IMR-90 (cell line): ENCODE results near the gene GNB1L. TPM values are rescaled to one million over a fixed set of nuclear protein-coding genes. Genes with fewer than 3 reads are reported as not detected.

Experiments used
- ATAC-seq: fragments of 200-7000 bp; cut with Tn5 transposase; 2 replicates; pipeline ENCODE4 v1.9.1; 2020; ENCODE audit warnings: low read depth, mild to moderate bottlenecking, moderate library complexity
- BruUV-seq: library from RNA; stranded (reverse); fragments of 400-500 nt; replicated peaks from 2 replicates; lab custom pipeline; 2021; lab: Mats Ljungman, UMichigan
- CTCF ChIA-PET: fragments of 300-600 bp; formaldehyde crosslinking; extraction: SDS; loops from one replicate; lab custom pipeline; 2021; ENCODE audit warnings: antibody characterized with exemption; lab: Yijun Ruan, JAX
- POLR2A ChIA-PET: fragments of 300-600 bp; sonication (Branson Sonifier 250); formaldehyde crosslinking; loops from one replicate; lab custom pipeline; 2022; ENCODE audit warnings: antibody characterized with exemption; ENCODE audit not compliant: unreplicated experiment; lab: Charles Lee
- DNase-seq: peaks from one replicate; pipeline ENCODE4 v3.0.0; 2013
- H2AFZ ChIP-seq: replicated peaks from 2 replicates; pipeline ENCODE3; 2013; ENCODE audit warnings: low read length, mild to moderate bottlenecking; ENCODE audit not compliant: poor library complexity
- H2AK5ac ChIP-seq: 2 replicates; pipeline ENCODE4 v1.6.1; 2013; ENCODE audit warnings: low read depth, low read length, inconsistent platforms
- H2AK9ac ChIP-seq: replicated peaks from 2 replicates; pipeline ENCODE3; 2013; ENCODE audit warnings: mild to moderate bottlenecking, low read depth, low read length, moderate library complexity; ENCODE audit not compliant: poor library complexity
- H2BK120ac ChIP-seq: 2 replicates; pipeline ENCODE4 v1.6.1; 2013; ENCODE audit warnings: low read depth, low read length, inconsistent platforms
- H2BK15ac ChIP-seq: 3 replicates; pipeline ENCODE4 v1.6.1; 2013; ENCODE audit warnings: low read depth, low read length, inconsistent platforms
- H2BK20ac ChIP-seq: 2 replicates; pipeline ENCODE4 v1.6.1; 2013; ENCODE audit warnings: low read depth, mild to moderate bottlenecking, inconsistent platforms, low read length, moderate library complexity
- H2BK5ac ChIP-seq: 2 replicates; pipeline ENCODE4 v1.6.1; 2013; ENCODE audit warnings: mild to moderate bottlenecking, low read depth, low read length, inconsistent platforms; ENCODE audit not compliant: poor library complexity, severe bottlenecking
- H3K14ac ChIP-seq: replicated peaks from 2 replicates; pipeline ENCODE4 v1.6.1; 2013; ENCODE audit warnings: low read depth, low read length, inconsistent platforms
- H3K18ac ChIP-seq: 2 replicates; pipeline ENCODE4 v1.6.1; 2013; ENCODE audit warnings: low read depth, low read length, control low read depth
- H3K23ac ChIP-seq: 2 replicates; pipeline ENCODE4 v1.6.1; 2013; ENCODE audit warnings: low read depth, low read length, inconsistent platforms
- H3K27ac ChIP-seq: 2 replicates; pipeline ENCODE4 v1.5.1; 2013; ENCODE audit warnings: mild to moderate bottlenecking, control low read depth, low read length; ENCODE audit not compliant: insufficient read depth
- H3K27me3 ChIP-seq: 2 replicates; pipeline ENCODE4 v1.6.1; 2013; ENCODE audit warnings: low read length; ENCODE audit not compliant: control insufficient read depth, insufficient read depth
- H3K36me3 ChIP-seq: 2 replicates; pipeline ENCODE4 v1.6.1; 2013; ENCODE audit warnings: low read length, mixed read lengths; ENCODE audit not compliant: control insufficient read depth, insufficient read depth
- H3K4ac ChIP-seq: 2 replicates; pipeline ENCODE4 v1.6.1; 2013; ENCODE audit warnings: low read depth, low read length, inconsistent platforms
- H3K4me1 ChIP-seq: 2 replicates; pipeline ENCODE4 v1.6.1; 2013; ENCODE audit warnings: low read length, mixed read lengths; ENCODE audit not compliant: control insufficient read depth, insufficient read depth
- H3K4me2 ChIP-seq: 2 replicates; pipeline ENCODE4 v1.6.1; 2013; ENCODE audit warnings: low read depth, mild to moderate bottlenecking, control low read depth, low read length, moderate library complexity
- H3K4me3 ChIP-seq: 2 replicates; pipeline ENCODE4 v1.5.1; 2013; ENCODE audit warnings: low read depth, mild to moderate bottlenecking, control low read depth, low read length, moderate library complexity; ENCODE audit not compliant: insufficient read depth
- H3K56ac ChIP-seq: 2 replicates; pipeline ENCODE4 v1.6.1; 2013; ENCODE audit warnings: low read length, inconsistent platforms; ENCODE audit not compliant: insufficient read depth; ENCODE audit errors: extremely low read depth
- H3K79me1 ChIP-seq, 2 experiments: 2 replicates each; pipeline ENCODE4 v1.6.1; 2013; ENCODE audit warnings: low read length in 2 of 2, inconsistent platforms in 1 of 2, low read depth in 1 of 2
- H3K9ac ChIP-seq: 2 replicates; pipeline ENCODE4 v1.6.1; 2013; ENCODE audit warnings: low read depth, low read length, control low read depth
- H3K9me1 ChIP-seq: 2 replicates; pipeline ENCODE4 v1.6.1; 2013; ENCODE audit warnings: low read length, inconsistent platforms; ENCODE audit not compliant: insufficient read depth
- H3K9me3 ChIP-seq: 2 replicates; pipeline ENCODE4 v1.6.1; 2013; ENCODE audit warnings: low read length; ENCODE audit not compliant: control insufficient read depth, insufficient read depth
- H4K20me1 ChIP-seq: 2 replicates; pipeline ENCODE4 v1.6.1; 2013; ENCODE audit warnings: low read length, inconsistent platforms; ENCODE audit not compliant: insufficient read depth
- H4K5ac ChIP-seq: 2 replicates; pipeline ENCODE4 v1.6.1; 2013; ENCODE audit warnings: mild to moderate bottlenecking, low read depth, low read length, control low read depth
- H4K8ac ChIP-seq, 2 experiments: 2 replicates each; pipeline ENCODE4 v1.6.1; 2013; ENCODE audit warnings: low read depth in 2 of 2, low read length in 2 of 2, control low read depth in 1 of 2, inconsistent platforms in 1 of 2
- H4K91ac ChIP-seq: 2 replicates; pipeline ENCODE4 v1.6.1; 2013; ENCODE audit warnings: low read depth, low read length, inconsistent platforms; ENCODE audit not compliant: insufficient read depth
- BHLHE40 ChIP-seq: fragments of 150-350 bp; IDR thresholded peaks from 2 replicates; pipeline ENCODE4 v1.6.1; 2016; ENCODE audit warnings: mild to moderate bottlenecking, low read depth, low read length
- ELK1 ChIP-seq: fragments of 150-350 bp; IDR thresholded peaks from 2 replicates; pipeline ENCODE4 v1.6.1; 2016; ENCODE audit warnings: low read depth, mild to moderate bottlenecking, low read length, moderate library complexity, borderline replicate concordance
- FOS ChIP-seq: fragments of 150-350 bp; IDR thresholded peaks from 2 replicates; pipeline ENCODE4 v1.6.1; 2016; ENCODE audit warnings: low read depth, low read length
- MAFK ChIP-seq: IDR thresholded peaks from 2 replicates; pipeline ENCODE4 v1.6.1; 2012; ENCODE audit warnings: low read depth, low read length, improper control_type of control experiment
- MAZ ChIP-seq: IDR thresholded peaks from 2 replicates; pipeline ENCODE4 v1.6.1; 2012; ENCODE audit warnings: low read depth, mild to moderate bottlenecking, low read length, improper control_type of control experiment, moderate library complexity, borderline replicate concordance
- MXI1 ChIP-seq: IDR thresholded peaks from 2 replicates; pipeline ENCODE4 v1.6.1; 2012; ENCODE audit warnings: low read depth, mild to moderate bottlenecking, low read length, moderate library complexity, borderline replicate concordance
- NFE2L2 ChIP-seq: fragments of 150-350 bp; IDR thresholded peaks from 2 replicates; pipeline ENCODE4 v1.6.1; 2016; ENCODE audit warnings: low read depth, mild to moderate bottlenecking, low read length
- POLR2A ChIP-seq: IDR thresholded peaks from 2 replicates; pipeline ENCODE4 v1.6.1; 2012; ENCODE audit warnings: mild to moderate bottlenecking, low read depth, low read length
- RAD21 ChIP-seq: IDR thresholded peaks from 2 replicates; pipeline ENCODE4 v1.6.1; 2012; ENCODE audit warnings: low read length, improper control_type of control experiment
- RCOR1 ChIP-seq: IDR thresholded peaks from 2 replicates; pipeline ENCODE4 v1.6.1; 2012; ENCODE audit warnings: mild to moderate bottlenecking, low read length, improper control_type of control experiment; ENCODE audit not compliant: insufficient replicate concordance
- SMC3 ChIP-seq: fragments of 150-350 bp; IDR thresholded peaks from 2 replicates; pipeline ENCODE4 v1.6.1; 2016; ENCODE audit warnings: low read depth, mild to moderate bottlenecking, antibody characterized with exemption, low read length, moderate library complexity
- USF2 ChIP-seq: fragments of 150-350 bp; IDR thresholded peaks from 2 replicates; pipeline ENCODE4 v1.6.1; 2017; ENCODE audit warnings: mild to moderate bottlenecking, antibody characterized with exemption, low read length, low read depth
- WGBS, 2 experiments: methylation state at CpG; one replicate each; pipeline versions ENCODE4 v1.1.5 to v1.1.7; 2013; ENCODE audit warnings: missing lambda C conversion rate in 2 of 2; ENCODE audit not compliant: insufficient read length in 1 of 2; ENCODE audit errors: extremely low coverage in 2 of 2; 5-methylcytosine and 5-hydroxymethylcytosine counted together
- dilution Hi-C: fragments of 300-500 bp; cut with HindIII; formaldehyde crosslinking; loops from one replicate; pipeline ENCODE4 v1.14.3; 2018; ENCODE audit warnings: low sequenced_read_pairs; ENCODE audit not compliant: unreplicated experiment
- in situ Hi-C: fragments of 300-500 bp; cut with MboI; formaldehyde crosslinking; loops from 3 replicates; pipeline ENCODE4 v1.14.3; 2019; ENCODE audit warnings: low sequenced_read_pairs, inconsistent platforms, mixed read lengths
- intact Hi-C: fragments of 100-400 bp; cut with micrococcal nuclease; formaldehyde crosslinking; loops from 2 replicates; pipeline ENCODE4 v1.10.0; 2022
- polyA plus RNA-seq, 3 experiments: library from polyadenylated mRNA; depleted of rRNA; stranded (reverse); fragments of >200 nt; gene quantifications; 2 replicates each; pipeline ENCODE4 v1.2.3, GENCODE V29; 2012; ENCODE audit warnings: low replicate concordance in 1 of 3
- total RNA-seq: library from RNA; depleted of rRNA; stranded (reverse); fragments of >200 nt; gene quantifications from 2 replicates; pipeline ENCODE4 v1.2.3, GENCODE V29; 2012

Gene GNB1L
- total and polyA plus RNA-seq, 2 of the 4 experiments (the other 2 are of a cell fraction), result 2.5 to 4.4 TPM

- TF ChIP-seq MXI1 (no peak), MAFK (no peak)
Measured at GRCh38 chr22:19784384-19785175, 70.1 kb downstream of the GNB1L start (continued).

- Histone ChIP-seq H3K4ac (no peak overlapping the region), H3K9me1 (no peaks in the 10 kb centered on the region; the same call in 1 of the 2 replicates), H3K14ac (no peak overlapping the region), H3K9ac (no peak overlapping the region), H2AFZ (no peak overlapping the region), H3K4me3 (no peak overlapping the region), H3K79me1 (no peaks in the 10 kb centered on the region), H3K27me3 (0 out of 2 replicates have a peak, but pooled peaks cover 4% of the 10 kb centered on the region), H4K8ac (no peak overlapping the region), H2BK20ac (no peak overlapping the region), H3K4me2 (no peak overlapping the region), H3K18ac (no peak overlapping the region), H4K91ac (no peak overlapping the region), H2BK15ac (no peak overlapping the region), H2BK120ac (no peak overlapping the region), H2AK9ac (no peak overlapping the region), H2BK5ac (no peak overlapping the region), H3K9me3 (0 out of 2 replicates have a peak, but pooled peaks cover 2% of the 10 kb centered on the region), H4K5ac (no peak overlapping the region), H3K27ac (no peak overlapping the region), H3K56ac (no peak overlapping the region), H4K20me1 (no peaks in the 10 kb centered on the region), H3K23ac (no peak overlapping the region), H3K36me3 (peaks cover 3% of the 10 kb centered on the region), H2AK5ac (no peak overlapping the region), H3K4me1 (peaks cover 9% of the 10 kb centered on the region)
- WGBS, 2 experiments, result 86% methylated on average over 12 of the region's 24 CpGs; no CpG with 5 or more reads in 1 of the 2 experiments
- no peak for TF ChIP-seq FOS
- TF ChIP-seq RCOR1, result no peak
- TF ChIP-seq NFE2L2, result no peak
- TF ChIP-seq ELK1, result no peak
- TF ChIP-seq MXI1, result no peak
- TF ChIP-seq USF2, result no peak
- TF ChIP-seq SMC3, result no peak
- no peak for TF ChIP-seq MAFK
- no peak for TF ChIP-seq MAZ
- TF ChIP-seq RAD21, result no peak
- TF ChIP-seq BHLHE40, result no peak
- no peak for TF ChIP-seq POLR2A
- CTCF ChIA-PET, result no interaction called here
- DNase-seq (no peak), ATAC-seq (no peak)
- in situ Hi-C loops, result no loop called here
- BruUV-seq, result no TSS peak
- POLR2A ChIA-PET, result no interaction called here
- intact Hi-C loops, result no loop called here
- dilution Hi-C loops, result no loop called here
Measured at GRCh38 chr22:19783586-19784383, 70.9 kb downstream of the GNB1L start.
